Astrocyte (in vitro differentiated cells and primary cell): Measurements from ENCODE around the gene CRIM1.

Experiments
- EZH2 ChIP-seq: IDR thresholded peaks from 2 replicates; pipeline ENCODE4 v1.6.1; 2012; ENCODE audit warnings: mild to moderate bottlenecking, low read length, inconsistent platforms; ENCODE audit not compliant: insufficient read depth
- TF ChIP-seq, protein P1 (sequence below): IDR thresholded peaks from 2 replicates; pipeline ENCODE4 v1.5.1; 2011; ENCODE audit warnings: low read depth, mild to moderate bottlenecking, inconsistent platforms, low read length, moderate library complexity; ENCODE audit not compliant: insufficient read depth

DNA sequence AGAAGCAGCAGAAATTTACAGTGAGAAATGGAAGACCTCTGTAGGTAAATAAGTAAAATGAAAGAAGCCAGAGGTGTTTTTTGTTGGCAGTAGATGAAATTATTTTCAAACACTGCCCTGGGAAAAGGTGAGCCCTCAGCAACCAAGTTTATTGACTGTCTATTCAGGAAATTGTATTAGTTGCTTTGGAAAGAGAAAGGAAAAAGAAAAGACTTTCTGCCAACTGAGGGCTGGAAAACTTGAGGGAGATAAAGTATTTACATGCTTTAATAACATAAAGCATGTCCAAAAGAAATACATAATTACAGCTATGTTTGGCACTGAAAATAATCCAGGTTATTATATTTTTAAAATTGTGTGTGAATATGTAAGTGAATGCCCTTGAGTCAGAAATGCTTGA, 14.7 kb downstream of the CRIM1 start:
- TF ChIP-seq, protein P1, sequence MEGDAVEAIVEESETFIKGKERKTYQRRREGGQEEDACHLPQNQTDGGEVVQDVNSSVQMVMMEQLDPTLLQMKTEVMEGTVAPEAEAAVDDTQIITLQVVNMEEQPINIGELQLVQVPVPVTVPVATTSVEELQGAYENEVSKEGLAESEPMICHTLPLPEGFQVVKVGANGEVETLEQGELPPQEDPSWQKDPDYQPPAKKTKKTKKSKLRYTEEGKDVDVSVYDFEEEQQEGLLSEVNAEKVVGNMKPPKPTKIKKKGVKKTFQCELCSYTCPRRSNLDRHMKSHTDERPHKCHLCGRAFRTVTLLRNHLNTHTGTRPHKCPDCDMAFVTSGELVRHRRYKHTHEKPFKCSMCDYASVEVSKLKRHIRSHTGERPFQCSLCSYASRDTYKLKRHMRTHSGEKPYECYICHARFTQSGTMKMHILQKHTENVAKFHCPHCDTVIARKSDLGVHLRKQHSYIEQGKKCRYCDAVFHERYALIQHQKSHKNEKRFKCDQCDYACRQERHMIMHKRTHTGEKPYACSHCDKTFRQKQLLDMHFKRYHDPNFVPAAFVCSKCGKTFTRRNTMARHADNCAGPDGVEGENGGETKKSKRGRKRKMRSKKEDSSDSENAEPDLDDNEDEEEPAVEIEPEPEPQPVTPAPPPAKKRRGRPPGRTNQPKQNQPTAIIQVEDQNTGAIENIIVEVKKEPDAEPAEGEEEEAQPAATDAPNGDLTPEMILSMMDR: no peak
- no peak for TF ChIP-seq EZH2
